Ishikawa (cell line): Measurements from ENCODE around the gene TBC1D24.

Experiments
- CEBPB ChIP-seq: IDR thresholded peaks from 2 replicates; pipeline ENCODE4 v1.6.1; 2012
- CREB1 ChIP-seq: IDR thresholded peaks from 2 replicates; pipeline ENCODE4 v1.6.1; 2012; ENCODE audit warnings: low read depth
- EGR1 ChIP-seq: IDR thresholded peaks from 2 replicates; pipeline ENCODE4 v1.6.1; 2012
- EP300 ChIP-seq: IDR thresholded peaks from 2 replicates; pipeline ENCODE4 v1.6.1; 2012; ENCODE audit warnings: borderline replicate concordance
- FOXM1 ChIP-seq: IDR thresholded peaks from 2 replicates; pipeline ENCODE4 v1.6.1; 2012; ENCODE audit warnings: low read depth, borderline replicate concordance
- NFIC ChIP-seq: IDR thresholded peaks from 2 replicates; pipeline ENCODE4 v1.6.1; 2012
- RAD21 ChIP-seq: IDR thresholded peaks from 2 replicates; pipeline ENCODE4 v1.6.1; 2012; ENCODE audit warnings: low read depth
- TAF1 ChIP-seq: IDR thresholded peaks from 2 replicates; pipeline ENCODE4 v1.6.1; 2012; ENCODE audit warnings: low read depth, mild to moderate bottlenecking
- TCF12 ChIP-seq: IDR thresholded peaks from 2 replicates; pipeline ENCODE4 v1.6.1; 2012; ENCODE audit warnings: low read depth
- TEAD4 ChIP-seq: IDR thresholded peaks from 2 replicates; pipeline ENCODE4 v1.6.1; 2012
- YY1 ChIP-seq: IDR thresholded peaks from 2 replicates; pipeline ENCODE4 v1.6.1; 2012; ENCODE audit warnings: low read depth
- ZBTB7A ChIP-seq: IDR thresholded peaks from 2 replicates; pipeline ENCODE4 v1.6.1; 2012; ENCODE audit warnings: low read depth
- TF ChIP-seq, protein P1 (sequence below): IDR thresholded peaks from 2 replicates; pipeline ENCODE4 v1.6.1; 2012; ENCODE audit warnings: low read depth, mild to moderate bottlenecking
- TF ChIP-seq, protein P2 (sequence below): IDR thresholded peaks from 2 replicates; pipeline ENCODE4 v1.6.1; 2012
- TF ChIP-seq, protein P3 (sequence below): IDR thresholded peaks from 2 replicates; pipeline ENCODE4 v1.6.1; 2012

Gene TBC1D24

DNA sequence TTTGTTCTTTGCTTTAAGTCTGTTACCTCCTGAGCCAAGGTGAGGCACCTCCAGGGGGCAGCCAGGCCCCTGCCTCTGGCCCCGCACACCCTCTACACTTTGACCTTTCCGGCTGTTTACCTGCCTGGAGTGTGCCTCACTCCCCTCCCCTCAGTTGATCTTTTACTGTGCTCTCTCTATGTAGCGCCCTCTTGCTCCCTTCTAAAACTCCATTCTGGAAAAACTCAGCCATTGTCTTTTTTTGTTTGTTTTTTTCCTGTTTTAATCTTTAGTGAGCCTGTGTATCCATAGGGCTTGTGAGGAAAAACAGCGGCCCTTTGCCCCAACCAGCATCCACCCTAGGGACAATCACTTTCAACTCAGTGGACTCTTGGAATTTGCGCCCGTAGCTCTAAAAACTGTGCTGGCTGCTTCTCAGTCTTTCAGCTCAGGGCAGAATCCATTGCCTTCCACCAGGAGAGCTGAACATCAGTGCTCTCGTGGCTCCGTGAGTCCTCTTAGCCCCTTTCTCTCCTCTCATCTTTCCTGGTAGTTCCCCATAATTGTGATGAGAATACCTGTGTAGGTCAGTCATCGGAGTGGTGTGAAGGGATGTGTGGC, 49.5 kb downstream of the TBC1D24 start:
- no peak for TF ChIP-seq RAD21
- TF ChIP-seq CEBPB = no peak
- TF ChIP-seq YY1 = no peak
- TF ChIP-seq, protein P1, sequence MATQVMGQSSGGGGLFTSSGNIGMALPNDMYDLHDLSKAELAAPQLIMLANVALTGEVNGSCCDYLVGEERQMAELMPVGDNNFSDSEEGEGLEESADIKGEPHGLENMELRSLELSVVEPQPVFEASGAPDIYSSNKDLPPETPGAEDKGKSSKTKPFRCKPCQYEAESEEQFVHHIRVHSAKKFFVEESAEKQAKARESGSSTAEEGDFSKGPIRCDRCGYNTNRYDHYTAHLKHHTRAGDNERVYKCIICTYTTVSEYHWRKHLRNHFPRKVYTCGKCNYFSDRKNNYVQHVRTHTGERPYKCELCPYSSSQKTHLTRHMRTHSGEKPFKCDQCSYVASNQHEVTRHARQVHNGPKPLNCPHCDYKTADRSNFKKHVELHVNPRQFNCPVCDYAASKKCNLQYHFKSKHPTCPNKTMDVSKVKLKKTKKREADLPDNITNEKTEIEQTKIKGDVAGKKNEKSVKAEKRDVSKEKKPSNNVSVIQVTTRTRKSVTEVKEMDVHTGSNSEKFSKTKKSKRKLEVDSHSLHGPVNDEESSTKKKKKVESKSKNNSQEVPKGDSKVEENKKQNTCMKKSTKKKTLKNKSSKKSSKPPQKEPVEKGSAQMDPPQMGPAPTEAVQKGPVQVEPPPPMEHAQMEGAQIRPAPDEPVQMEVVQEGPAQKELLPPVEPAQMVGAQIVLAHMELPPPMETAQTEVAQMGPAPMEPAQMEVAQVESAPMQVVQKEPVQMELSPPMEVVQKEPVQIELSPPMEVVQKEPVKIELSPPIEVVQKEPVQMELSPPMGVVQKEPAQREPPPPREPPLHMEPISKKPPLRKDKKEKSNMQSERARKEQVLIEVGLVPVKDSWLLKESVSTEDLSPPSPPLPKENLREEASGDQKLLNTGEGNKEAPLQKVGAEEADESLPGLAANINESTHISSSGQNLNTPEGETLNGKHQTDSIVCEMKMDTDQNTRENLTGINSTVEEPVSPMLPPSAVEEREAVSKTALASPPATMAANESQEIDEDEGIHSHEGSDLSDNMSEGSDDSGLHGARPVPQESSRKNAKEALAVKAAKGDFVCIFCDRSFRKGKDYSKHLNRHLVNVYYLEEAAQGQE = no peak
- no peak for TF ChIP-seq TCF12
- TF ChIP-seq, protein P2, sequence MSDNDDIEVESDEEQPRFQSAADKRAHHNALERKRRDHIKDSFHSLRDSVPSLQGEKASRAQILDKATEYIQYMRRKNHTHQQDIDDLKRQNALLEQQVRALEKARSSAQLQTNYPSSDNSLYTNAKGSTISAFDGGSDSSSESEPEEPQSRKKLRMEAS = no peak
- TF ChIP-seq EP300 = no peak
- TF ChIP-seq TEAD4 = no peak

DNA sequence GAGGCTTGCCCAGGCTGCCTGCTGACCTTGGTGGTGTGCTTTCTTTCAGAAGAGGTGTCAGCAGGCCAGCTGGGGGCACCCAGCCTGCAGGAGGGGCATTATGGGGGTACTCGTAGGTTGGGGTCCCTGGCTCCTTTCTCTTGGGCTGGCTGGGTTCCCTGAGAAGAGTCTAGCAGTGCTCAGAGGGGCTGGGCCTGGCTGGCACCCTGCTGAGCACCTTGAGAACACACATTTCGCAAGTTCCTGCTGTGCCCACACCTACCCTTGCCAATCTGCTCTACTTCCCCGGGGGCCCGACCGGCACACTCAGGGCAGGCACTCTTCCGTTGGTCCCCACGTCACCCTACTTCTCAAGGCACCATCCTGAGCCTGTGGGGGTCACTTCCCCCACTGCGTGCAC, 51.2 kb downstream of the TBC1D24 start:
- TF ChIP-seq, protein P2 = no peak
- no peak for TF ChIP-seq NFIC
- TF ChIP-seq TAF1 = no peak
- TF ChIP-seq, protein P1 = no peak

DNA sequence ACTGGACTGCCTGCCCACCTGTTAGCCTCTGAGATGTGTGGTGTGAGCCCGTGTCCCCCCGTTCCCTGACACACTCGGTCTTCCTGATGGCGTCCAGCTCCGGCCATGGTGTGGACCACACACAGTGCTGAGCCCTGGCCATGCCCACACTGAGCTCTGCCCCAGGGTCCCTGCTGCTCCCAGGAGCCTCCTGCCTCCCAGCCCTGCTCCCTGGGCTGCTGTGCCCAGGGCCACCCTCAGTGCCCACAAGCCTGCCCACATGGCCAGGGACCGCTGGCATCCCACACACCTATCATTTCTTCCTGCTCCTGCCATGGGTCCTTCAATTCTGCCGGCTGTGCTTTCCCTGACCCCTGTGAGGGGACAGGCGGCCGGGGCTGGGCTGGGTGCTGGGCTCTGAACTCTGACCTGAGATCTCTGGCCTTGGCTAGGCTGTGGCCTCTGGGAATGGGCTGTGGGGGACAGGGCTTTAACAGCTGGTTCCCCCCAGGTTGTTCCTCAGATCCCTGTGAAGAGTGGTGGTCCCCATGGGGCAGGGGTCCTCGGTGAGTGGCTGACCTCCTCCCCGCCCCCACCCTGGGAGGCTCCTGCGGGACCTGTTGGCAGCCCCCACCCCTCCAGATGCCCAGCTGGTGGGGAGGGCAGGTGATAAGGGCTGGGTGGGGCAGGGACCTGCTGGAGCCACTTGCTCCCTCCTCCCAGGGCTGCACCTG, 52.3 kb downstream of the TBC1D24 start:
- no peak for TF ChIP-seq EGR1
- TF ChIP-seq TAF1 = no peak
- no peak for TF ChIP-seq EP300
- TF ChIP-seq RAD21 = no peak
- TF ChIP-seq YY1 = no peak
- TF ChIP-seq NFIC = no peak
- TF ChIP-seq FOXM1 = no peak
- TF ChIP-seq, protein P3, sequence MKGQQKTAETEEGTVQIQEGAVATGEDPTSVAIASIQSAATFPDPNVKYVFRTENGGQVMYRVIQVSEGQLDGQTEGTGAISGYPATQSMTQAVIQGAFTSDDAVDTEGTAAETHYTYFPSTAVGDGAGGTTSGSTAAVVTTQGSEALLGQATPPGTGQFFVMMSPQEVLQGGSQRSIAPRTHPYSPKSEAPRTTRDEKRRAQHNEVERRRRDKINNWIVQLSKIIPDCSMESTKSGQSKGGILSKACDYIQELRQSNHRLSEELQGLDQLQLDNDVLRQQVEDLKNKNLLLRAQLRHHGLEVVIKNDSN = no peak
- TF ChIP-seq, protein P2 = no peak

DNA sequence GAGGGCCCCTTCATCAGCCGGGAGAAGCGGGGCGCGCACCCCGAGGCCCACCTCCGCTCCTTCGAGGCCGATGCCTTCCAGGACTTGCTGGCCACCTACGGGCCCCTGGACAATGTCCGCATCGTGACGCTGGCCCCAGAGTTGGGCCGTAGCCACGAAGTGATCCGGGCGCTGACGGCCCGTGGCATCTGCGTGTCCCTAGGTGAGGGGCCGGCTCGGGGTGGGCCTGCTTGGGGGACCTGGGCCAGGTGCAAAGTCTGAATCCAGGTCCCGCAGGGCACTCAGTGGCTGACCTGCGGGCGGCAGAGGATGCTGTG, 52.8 kb downstream of the TBC1D24 start:
- TF ChIP-seq NFIC (no peak), TEAD4 (no peak)

DNA sequence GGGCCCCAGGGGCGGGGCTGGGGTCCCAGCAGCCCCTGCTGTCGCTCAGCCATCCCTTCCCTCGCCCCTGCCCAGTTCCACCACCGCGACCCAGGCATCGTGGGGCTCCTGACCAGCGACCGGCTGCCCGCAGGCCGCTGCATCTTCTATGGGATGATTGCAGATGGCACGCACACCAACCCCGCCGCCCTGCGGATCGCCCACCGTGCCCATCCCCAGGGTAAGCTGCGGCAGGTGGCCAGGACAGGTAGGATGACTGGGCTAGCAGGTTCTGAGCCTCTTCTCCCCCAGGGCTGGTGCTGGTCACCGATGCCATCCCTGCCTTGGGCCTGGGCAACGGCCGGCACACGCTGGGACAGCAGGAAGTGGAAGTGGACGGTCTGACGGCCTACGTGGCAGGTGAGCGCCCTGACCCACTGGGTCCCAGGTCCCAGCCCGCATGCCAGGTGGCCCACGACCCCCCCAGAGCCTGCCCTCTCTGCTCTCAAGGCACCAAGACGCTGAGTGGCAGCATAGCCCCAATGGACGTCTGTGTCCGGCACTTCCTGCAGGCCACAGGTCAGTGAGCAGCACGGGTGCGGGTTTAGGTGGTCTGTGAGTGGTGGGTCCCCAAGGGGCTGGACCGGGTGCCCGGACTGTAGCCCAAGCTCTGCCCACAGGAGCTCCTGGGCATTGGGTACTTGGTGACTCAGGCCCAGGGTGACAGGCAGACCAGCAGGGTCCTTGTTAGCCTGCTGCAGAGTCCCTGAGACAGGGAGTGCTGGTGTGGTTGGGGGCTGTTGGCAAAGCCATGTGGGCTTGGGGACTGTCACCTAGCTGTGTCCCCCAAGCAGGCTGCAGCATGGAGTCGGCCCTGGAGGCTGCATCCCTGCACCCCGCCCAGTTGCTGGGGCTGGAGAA, 53.5 kb downstream of the TBC1D24 start:
- TF ChIP-seq YY1 (no peak), RAD21 (no peak), TEAD4 (no peak), CREB1 (no peak), EGR1 (no peak), TAF1 (no peak), ZBTB7A (no peak), CEBPB (no peak), FOXM1 (no peak), NFIC (no peak), TCF12 (no peak), EP300 (no peak)
- TF ChIP-seq, protein P2 = no peak
- TF ChIP-seq, protein P1 = no peak
- TF ChIP-seq, protein P3 = no peak
